Left colon (tissue), 2 donors: Measurements from ENCODE around the gene INHBE. TPM values are rescaled to one million over a fixed set of nuclear protein-coding genes. Genes with fewer than 3 reads are reported as not detected.
"Not testable (repeated sequence)": the region's sequence is repeated elsewhere in the genome, so short reads cannot be mapped to it uniquely, and the experiment has no call there.

Experiments
- ATAC-seq: fragments of 200-7000 bp; cut with Tn5 transposase; one replicate; pipeline ENCODE4 v1.9.1; 2020; ENCODE audit warnings: mild to moderate bottlenecking, moderate library complexity
- DNase-seq, 2 donors: peaks; one replicate each; pipeline ENCODE4 v3.0.0-alpha.2; 2020
- intact Hi-C, 2 donors: fragments of 100-400 bp; cut with DNase I in 1 of 2; cut with micrococcal nuclease in 1 of 2; formaldehyde crosslinking; loops; one replicate each; pipeline versions ENCODE4 v1.11.2 to v1.14.0; 2022; cut with DNase I, micrococcal nuclease
- total RNA-seq, 2 donors: library from RNA; stranded (reverse); fragmentation: NEBNext Ultra II Directional; extraction: Animal tissue kit (Norgen Biotek cat#: 25700); gene quantifications; one replicate each; pipeline ENCODE4 v1.2.1, GENCODE V29; 2021
- donor health status: DM: no; HTN: no; CAD: no.
- donor health status: DM: yes; HTN: yes; CAD: no.

INHBE gene
- total RNA-seq, 2 donors from 2014 or later, result not detected

GRCh38 chr12:57487055-57487596, 32.0 kb downstream of the INHBE start:
- ATAC-seq (no peak), DNase-seq (no peak)
- intact Hi-C loops, result no loop called here

GRCh38 chr12:57487597-57488401, 32.7 kb downstream of the INHBE start, which contains the start of gene MARS1:
Gene MARS1 (plus strand): TSS chr12:57488068. CDS start chr12:57488091, 23 bp downstream.
- intact Hi-C loops, result no loop called here
- DNase-seq (peak; percentile 94 to 96), ATAC-seq (peak; percentile 99)

GRCh38 chr12:57488402-57489156, 33.5 kb downstream of the INHBE start:
- ATAC-seq, result peak; percentile 40
- intact Hi-C loops, result no loop called here

GRCh38 chr12:57489157-57489641, 34.1 kb downstream of the INHBE start:
- ATAC-seq, result no peak
- intact Hi-C loops, result no loop called here
- DNase-seq, result no peak

More at GRCh38 chr12:57488402-57489156, 33.5 kb downstream of the INHBE start:
- DNase-seq, result no peak

GRCh38 chr12:57490126-57490525, 35.0 kb downstream of the INHBE start:
- no peak for DNase-seq
- intact Hi-C loops, result no loop called here
- ATAC-seq, result no peak

GRCh38 chr12:57491393-57492280, 36.5 kb downstream of the INHBE start:
- ATAC-seq (no peak), DNase-seq (no peak)
- intact Hi-C loops, result no loop called here

GRCh38 chr12:57495051-57495701, 40.1 kb downstream of the INHBE start:
- DNase-seq, ATAC-seq, intact Hi-C loops: not testable (repeated sequence)

GRCh38 chr12:57496822-57497221, 41.7 kb downstream of the INHBE start:
- DNase-seq (no peak), ATAC-seq (no peak)
- intact Hi-C loops, result no loop called here

GRCh38 chr12:57497223-57498131, 42.4 kb downstream of the INHBE start:
- ATAC-seq (no peak), DNase-seq (no peak)
- intact Hi-C loops, result no loop called here

- intact Hi-C loops, result no loop called here
- DNase-seq (no peak), ATAC-seq (no peak)
Observed at GRCh38 chr12:57498132-57498502, 43.0 kb downstream of the INHBE start.

- intact Hi-C loops, result no loop called here
- DNase-seq (no peak), ATAC-seq (no peak)
Observed at GRCh38 chr12:57498571-57498970, 43.5 kb downstream of the INHBE start.

GRCh38 chr12:57500213-57500612, 45.1 kb downstream of the INHBE start:
- intact Hi-C loops, result no loop called here
- no peak for ATAC-seq
- DNase-seq, result no peak

- intact Hi-C loops, ATAC-seq, DNase-seq: not testable (repeated sequence)
Observed at GRCh38 chr12:57502311-57502969, 47.3 kb downstream of the INHBE start.

- DNase-seq, ATAC-seq, intact Hi-C loops: not testable (repeated sequence)
Observed at GRCh38 chr12:57506541-57506940, 51.4 kb downstream of the INHBE start.
